H9 (cell line): Measurements from ENCODE around the gene SNX4. TPM values are rescaled to one million over a fixed set of nuclear protein-coding genes. Genes with fewer than 3 reads are reported as not detected.
A peak's percentile ranks its signal among the peaks of the same experiment; 100 is the strongest.

Experiments
- DNase-seq: peaks from one replicate; pipeline ENCODE4 v3.0.0-alpha.2; 2017
- H2AFZ ChIP-seq: one replicate; pipeline ENCODE4 v1.6.1; 2013; ENCODE audit warnings: mild to moderate bottlenecking, low read length, control low read depth, moderate library complexity
- H2AK5ac ChIP-seq: 2 replicates; pipeline ENCODE4 v1.6.1; 2013; ENCODE audit warnings: low read length, control low read depth, mixed read lengths; ENCODE audit not compliant: insufficient read length
- H2BK120ac ChIP-seq: one replicate; pipeline ENCODE4 v1.6.1; 2013; ENCODE audit warnings: low read depth, mild to moderate bottlenecking, low read length, control low read depth, inconsistent platforms; ENCODE audit not compliant: poor library complexity, severe bottlenecking
- H2BK12ac ChIP-seq: 2 replicates; pipeline ENCODE4 v1.6.1; 2013; ENCODE audit warnings: low read length, control low read depth, mixed read lengths, low read depth; ENCODE audit not compliant: insufficient read length
- H2BK15ac ChIP-seq: 2 replicates; pipeline ENCODE4 v1.6.1; 2013; ENCODE audit warnings: low read depth, low read length, control low read depth
- H2BK20ac ChIP-seq: one replicate; pipeline ENCODE4 v1.6.1; 2013; ENCODE audit warnings: low read depth, mild to moderate bottlenecking, low read length, control low read depth, inconsistent platforms; ENCODE audit not compliant: poor library complexity, severe bottlenecking
- H2BK5ac ChIP-seq: 2 replicates; pipeline ENCODE4 v1.6.1; 2013; ENCODE audit warnings: low read length, control low read depth, mixed read lengths; ENCODE audit not compliant: insufficient read length
- H3K14ac ChIP-seq: 2 replicates; pipeline ENCODE4 v1.6.1; 2013; ENCODE audit warnings: low read length, control low read depth; ENCODE audit not compliant: insufficient read depth
- H3K18ac ChIP-seq: 2 replicates; pipeline ENCODE4 v1.6.1; 2013; ENCODE audit warnings: low read depth, mild to moderate bottlenecking, mixed read lengths, low read length, control low read depth; ENCODE audit not compliant: insufficient read length
- H3K23ac ChIP-seq: 2 replicates; pipeline ENCODE4 v1.6.1; 2013; ENCODE audit warnings: low read length, control low read depth, mixed read lengths, low read depth; ENCODE audit not compliant: insufficient read length
- H3K23me2 ChIP-seq: 2 replicates; pipeline ENCODE4 v1.6.1; 2013; ENCODE audit warnings: low read depth, mild to moderate bottlenecking, mixed read lengths, low read length, control low read depth; ENCODE audit not compliant: insufficient read length, poor library complexity, severe bottlenecking
- H3K27ac ChIP-seq: 2 replicates; pipeline ENCODE4 v1.5.1; 2013; ENCODE audit warnings: low read length, control low read depth, mixed read lengths, low read depth; ENCODE audit not compliant: insufficient read length
- H3K27me3 ChIP-seq: 2 replicates; pipeline ENCODE4 v1.6.1; 2013; ENCODE audit warnings: low read length, control low read depth, inconsistent platforms; ENCODE audit not compliant: insufficient read depth
- H3K4ac ChIP-seq: 2 replicates; pipeline ENCODE4 v1.6.1; 2013; ENCODE audit warnings: low read depth, mild to moderate bottlenecking, control low read depth, inconsistent platforms, low read length, moderate library complexity
- H3K4me1 ChIP-seq: 2 replicates; pipeline ENCODE4 v1.6.1; 2013; ENCODE audit warnings: low read length, control low read depth, inconsistent platforms; ENCODE audit not compliant: insufficient read depth
- H3K4me2 ChIP-seq: 2 replicates; pipeline ENCODE4 v1.6.1; 2013; ENCODE audit warnings: low read length, control low read depth, mixed read lengths; ENCODE audit not compliant: insufficient read length, insufficient read depth
- H3K56ac ChIP-seq: 2 replicates; pipeline ENCODE4 v1.6.1; 2013; ENCODE audit warnings: low read depth, mild to moderate bottlenecking, mixed read lengths, low read length, control low read depth; ENCODE audit not compliant: insufficient read length
- H3K79me1 ChIP-seq: 2 replicates; pipeline ENCODE4 v1.6.1; 2013; ENCODE audit warnings: low read depth, mild to moderate bottlenecking, moderate library complexity, low read length, control low read depth, inconsistent platforms; ENCODE audit not compliant: insufficient read depth, poor library complexity, severe bottlenecking
- H3K79me2 ChIP-seq: 2 replicates; pipeline ENCODE4 v1.6.1; 2013; ENCODE audit warnings: low read length, control low read depth, inconsistent platforms; ENCODE audit not compliant: insufficient read depth
- H3K9ac ChIP-seq: 2 replicates; pipeline ENCODE4 v1.6.1; 2013; ENCODE audit warnings: low read length, control low read depth, mixed read lengths; ENCODE audit not compliant: insufficient read length; ENCODE audit errors: extremely low read depth
- H3K9me3 ChIP-seq: one replicate; pipeline ENCODE4 v1.6.1; 2013; ENCODE audit warnings: low read depth, low read length, inconsistent platforms; ENCODE audit not compliant: control insufficient read depth
- H3T11ph ChIP-seq: one replicate; pipeline ENCODE4 v1.6.1; 2013; ENCODE audit warnings: mild to moderate bottlenecking, low read length, control low read depth, inconsistent platforms
- H4K20me1 ChIP-seq: one replicate; pipeline ENCODE4 v1.6.1; 2013; ENCODE audit not compliant: control insufficient read depth, insufficient read length, insufficient read depth
- H4K5ac ChIP-seq: 2 replicates; pipeline ENCODE4 v1.6.1; 2013; ENCODE audit warnings: low read depth, mild to moderate bottlenecking, mixed read lengths, low read length, control low read depth; ENCODE audit not compliant: insufficient read length
- H4K8ac ChIP-seq: replicated peaks from 2 replicates; pipeline ENCODE4 v1.6.1; 2013; ENCODE audit warnings: low read length, control low read depth, mixed read lengths, low read depth; ENCODE audit not compliant: insufficient read length
- H4K91ac ChIP-seq: 2 replicates; pipeline ENCODE4 v1.6.1; 2013; ENCODE audit warnings: low read depth, mild to moderate bottlenecking, moderate library complexity, mixed read lengths, low read length, control low read depth; ENCODE audit not compliant: insufficient read length
- H3K27ac Mint-ChIP-seq, 3 experiments: 2 replicates in 2 of 3; 3 replicates in 1 of 3; pipeline ENCODE4 v1.8.0; 2020 to 2021; ENCODE audit warnings: mixed read lengths in 3 of 3, mild to moderate bottlenecking in 1 of 3, moderate library complexity in 1 of 3
- H3K27me3 Mint-ChIP-seq: 2 replicates; pipeline ENCODE4 v1.8.0; 2021; ENCODE audit warnings: low read depth, mild to moderate bottlenecking, moderate library complexity, mixed read lengths
- H3K36me3 Mint-ChIP-seq, 3 experiments: 2 replicates in 2 of 3; 3 replicates in 1 of 3; pipeline ENCODE4 v1.8.0; 2020 to 2021; ENCODE audit warnings: low read depth in 3 of 3, mixed read lengths in 3 of 3; ENCODE audit not compliant: insufficient read depth in 1 of 3
- H3K4me1 Mint-ChIP-seq, 2 experiments: 2 replicates each; pipeline ENCODE4 v1.8.0; 2020; ENCODE audit warnings: mixed read lengths in 2 of 2
- H3K4me3 Mint-ChIP-seq, 2 experiments: 2 replicates in 1 of 2; 3 replicates in 1 of 2; pipeline ENCODE4 v1.8.0; 2020 to 2021; ENCODE audit warnings: mild to moderate bottlenecking in 2 of 2, mixed read lengths in 2 of 2, moderate library complexity in 1 of 2
- H3K9me3 Mint-ChIP-seq, 2 experiments: 2 replicates in 1 of 2; 3 replicates in 1 of 2; pipeline ENCODE4 v1.8.0; 2020; ENCODE audit warnings: mild to moderate bottlenecking in 2 of 2, mixed read lengths in 2 of 2, moderate library complexity in 1 of 2
- CTCF ChIP-seq: fragments of 200-600 bp; sonication (generic); conservative IDR thresholded peaks from 3 replicates; pipeline ENCODE4 v1.8.0; 2021; ENCODE audit warnings: antibody characterized with exemption, mild to moderate bottlenecking
- WGBS: extraction: QIAGEN DNeasy Blood & Tissue Kit; methylation state at CpG from one replicate; pipeline ENCODE4 v1.1.7; 2013; ENCODE audit warnings: missing lambda C conversion rate, low lambda C conversion rate, mixed read lengths; ENCODE audit not compliant: insufficient read length; ENCODE audit errors: extremely low coverage; 5-methylcytosine and 5-hydroxymethylcytosine counted together
- long read RNA-seq: library from polyadenylated mRNA; unstranded; transcript quantifications from one replicate; pipeline ENCODE4 v2.0.0, GENCODE V29; 2020
- total RNA-seq: library from RNA; stranded (reverse); gene quantifications from 2 replicates; pipeline ENCODE4 v1.2.1, GENCODE V29; 2021

The SNX4 gene
- total RNA-seq: 29.5 and 29.6 TPM in 2 replicates
- long read RNA-seq, transcript SNX4-201 (14 exons, 2,513 nt): major isoform, 282 of 327 reads
- long read RNA-seq, partial matches to known transcripts: 3 of 327 reads
- long read RNA-seq, other reads (novel, unspliced or antisense): 40 of 327 reads

GRCh38 chr3:125519678-125520562 is at the start of gene SNX4:
TSS of gene SNX4 (minus strand) at chr3:125520202. CDS start at chr3:125520172, 30 bp downstream.
- Histone ChIP-seq H2AFZ (peak within 1 kb of the TSS; percentile 19), H3K56ac (no peak within 1 kb of the TSS), H3T11ph (no peak within 1 kb of the TSS), H3K79me2 (peaks cover 4% of the 10 kb centered on the region; the same call in 1 of the 2 replicates), H2AK5ac (no peak within 1 kb of the TSS), H3K9ac (peak within 1 kb of the TSS; percentile 69), H2BK5ac (no peak within 1 kb of the TSS), H3K4me2 (peak within 1 kb of the TSS; percentile 66), H2BK120ac (no peak within 1 kb of the TSS), H3K27me3 (no peaks in the 10 kb centered on the region), H3K27ac (no peak within 1 kb of the TSS), H3K9me3 (no peaks in the 10 kb centered on the region), H3K4me1 (no peaks in the 10 kb centered on the region), H2BK20ac (no peak within 1 kb of the TSS), H4K8ac (no peak within 1 kb of the TSS), H3K79me1 (peaks cover 8% of the 10 kb centered on the region), H3K18ac (peak within 1 kb of the TSS; percentile 66), H4K5ac (no peak within 1 kb of the TSS), H4K20me1 (no peaks in the 10 kb centered on the region), H2BK12ac (no peak within 1 kb of the TSS), H2BK15ac (no peak within 1 kb of the TSS), H3K4ac (no peak within 1 kb of the TSS), H3K14ac (peak within 1 kb of the TSS; percentile 64), H3K23ac (no peak within 1 kb of the TSS), H4K91ac (no peak within 1 kb of the TSS), H3K23me2 (peaks cover 3% of the 10 kb centered on the region)
- H3K4me3 Mint-ChIP-seq: peak within 1 kb of the TSS; percentile 92 to 94
- no peaks in the 10 kb centered on the region for H3K9me3 Mint-ChIP-seq
- H3K4me1 Mint-ChIP-seq: peaks cover 16 to 19% of the 10 kb centered on the region in 2 experiments
- no peak for TF ChIP-seq CTCF
- H3K36me3 Mint-ChIP-seq: peaks cover 0 to 22% (median 12%) of the 10 kb centered on the region in 3 experiments; a peak in 5 of 7 replicates
- peak within 1 kb of the TSS in 2 of 3 experiments; percentile 72 to 84; a peak in 6 of 7 replicates for H3K27ac Mint-ChIP-seq
- H3K27me3 Mint-ChIP-seq: no peaks in the 10 kb centered on the region
- peak; percentile 96 for DNase-seq
- no CpG with 5 or more reads among the region's 65 CpGs for WGBS
